Mucosa of rectum (tissue), 2 donors: Measurements from ENCODE around the gene MSH2.
"Not testable (repeated sequence)": the region's sequence is repeated elsewhere in the genome, so short reads cannot be mapped to it uniquely, and the experiment has no call there.

Source experiments
- H3K27ac ChIP-seq, 2 donors: one replicate each; pipeline ENCODE4 v1.7.0; 2013; ENCODE audit warnings: inconsistent platforms in 2 of 2, low read depth in 2 of 2, low read length in 2 of 2
- H3K27me3 ChIP-seq, 2 donors: one replicate each; pipeline ENCODE4 v1.7.0; 2013; ENCODE audit warnings: low read length in 2 of 2; ENCODE audit not compliant: control insufficient read depth in 2 of 2, insufficient read depth in 2 of 2
- H3K36me3 ChIP-seq, 2 donors: one replicate each; pipeline ENCODE4 v1.7.0; 2013; ENCODE audit warnings: low read length in 2 of 2; ENCODE audit not compliant: control insufficient read depth in 2 of 2, insufficient read depth in 2 of 2
- H3K4me1 ChIP-seq, 2 donors: one replicate each; pipeline ENCODE4 v1.7.0; 2013; ENCODE audit warnings: low read length in 2 of 2, mild to moderate bottlenecking in 1 of 2; ENCODE audit not compliant: control insufficient read depth in 2 of 2, insufficient read depth in 2 of 2
- H3K4me3 ChIP-seq, 2 donors: one replicate each; pipeline ENCODE4 v1.7.0; 2013; ENCODE audit warnings: low read length in 2 of 2
- H3K9ac ChIP-seq, 2 donors: one replicate each; pipeline ENCODE4 v1.7.0; 2013; ENCODE audit warnings: low read length in 2 of 2, low read depth in 1 of 2, mild to moderate bottlenecking in 1 of 2
- H3K9me3 ChIP-seq, 2 donors: one replicate each; pipeline ENCODE4 v1.7.0; 2013; ENCODE audit warnings: low read length in 2 of 2; ENCODE audit not compliant: control insufficient read depth in 2 of 2
- donor health status: healthy.
- donor health status: Normal muscosa, but diverticular disease.

Gene MSH2

DNA sequence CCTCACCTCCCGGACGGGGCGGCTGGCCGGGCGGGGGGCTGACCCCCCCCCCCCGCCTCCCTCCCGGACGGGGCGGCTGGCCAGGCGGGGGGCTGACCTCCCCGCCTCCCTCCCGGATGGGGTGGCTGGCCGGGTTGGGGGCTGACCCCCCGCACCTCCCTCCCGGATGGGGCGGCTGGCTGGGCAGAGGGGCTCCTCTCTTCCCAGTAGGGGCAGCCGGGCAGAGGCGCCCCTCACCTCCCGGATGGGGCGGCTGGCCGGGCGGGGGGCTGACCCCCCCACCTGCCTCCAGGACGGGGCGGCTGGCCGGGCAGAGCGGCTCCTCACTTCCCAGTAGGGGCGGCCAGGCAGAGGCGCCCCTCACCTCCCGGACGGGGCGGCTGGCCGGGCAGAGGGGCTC, 30.1 kb downstream of the MSH2 start:
- peaks cover 9 to 13% of the 10 kb centered on the region in 2 donors for H3K36me3 ChIP-seq
- not testable (repeated sequence) for H3K27me3 ChIP-seq, H3K4me3 ChIP-seq, H3K4me1 ChIP-seq, H3K9me3 ChIP-seq, H3K27ac ChIP-seq, H3K9ac ChIP-seq

- H3K4me1 ChIP-seq, H3K4me3 ChIP-seq, H3K27me3 ChIP-seq, H3K9me3 ChIP-seq, H3K9ac ChIP-seq, H3K27ac ChIP-seq: not testable (repeated sequence)
- H3K36me3 ChIP-seq = peaks cover 9 to 13% of the 10 kb centered on the region in 2 donors
Measured at GRCh38 chr2:47433445-47433844, 30.5 kb downstream of the MSH2 start.

DNA sequence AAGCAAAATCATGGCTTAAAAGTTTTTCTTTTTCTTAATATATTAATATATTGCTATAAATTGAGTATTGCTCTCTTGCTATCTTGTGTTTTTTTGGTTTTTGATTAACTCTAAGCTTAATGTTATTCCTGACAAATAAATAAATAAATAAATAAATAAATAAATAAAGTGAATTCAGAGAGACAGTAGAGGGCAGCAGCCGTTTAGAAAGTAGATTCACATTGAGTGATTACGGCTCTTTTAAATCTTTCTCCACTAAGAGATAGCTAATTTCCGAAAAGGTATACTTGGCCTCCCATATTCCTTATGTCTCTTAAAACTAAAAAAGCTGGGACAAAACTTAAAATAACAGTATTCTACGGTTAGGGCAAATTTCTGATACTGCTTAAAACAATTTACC, 34.3 kb downstream of the MSH2 start:
- Histone ChIP-seq H3K36me3 (peaks cover 0 to 2% of the 10 kb centered on the region in 2 donors), H3K9me3 (no peaks in the 10 kb centered on the region), H3K9ac (no peak overlapping the region), H3K4me3 (no peak overlapping the region), H3K27ac (no peak overlapping the region), H3K4me1 (no peaks in the 10 kb centered on the region), H3K27me3 (no peaks in the 10 kb centered on the region)

GRCh38 chr2:47438106-47438505, 35.1 kb downstream of the MSH2 start:
- no peaks in the 10 kb centered on the region for H3K9me3 ChIP-seq
- no peaks in the 10 kb centered on the region for H3K27me3 ChIP-seq
- no peak overlapping the region for H3K4me3 ChIP-seq
- no peaks in the 10 kb centered on the region for H3K4me1 ChIP-seq
- H3K36me3 ChIP-seq = peaks cover 0 to 2% of the 10 kb centered on the region in 2 donors
- no peak overlapping the region for H3K9ac ChIP-seq
- no peak overlapping the region for H3K27ac ChIP-seq

DNA sequence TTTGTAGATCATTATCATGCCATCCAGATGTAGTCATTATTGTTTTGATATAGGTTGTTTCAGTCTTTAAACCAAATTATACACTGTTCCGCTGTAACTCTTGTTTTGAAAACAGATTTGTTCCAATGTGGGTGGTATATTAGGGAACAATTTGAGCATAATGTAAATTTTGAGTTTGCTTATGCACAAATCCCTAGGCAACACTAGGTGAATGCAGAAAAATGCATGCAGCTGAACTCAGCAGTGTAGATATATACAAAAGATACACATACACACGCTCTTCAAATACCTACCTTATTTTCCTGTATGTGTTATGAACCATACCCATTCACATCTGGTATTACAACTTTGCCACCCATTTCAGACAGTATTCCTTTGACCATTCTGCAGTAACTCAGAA, 35.8 kb downstream of the MSH2 start:
- Histone ChIP-seq H3K9me3 (no peaks in the 10 kb centered on the region), H3K36me3 (peaks cover 0 to 2% of the 10 kb centered on the region in 2 donors), H3K27ac (no peak overlapping the region), H3K4me1 (no peaks in the 10 kb centered on the region), H3K27me3 (no peaks in the 10 kb centered on the region), H3K9ac (no peak overlapping the region), H3K4me3 (no peak overlapping the region)

GRCh38 chr2:47451790-47452189, 48.8 kb downstream of the MSH2 start:
- H3K4me1 ChIP-seq = no peaks in the 10 kb centered on the region
- peaks cover 0 to 5% of the 10 kb centered on the region in 2 donors for H3K36me3 ChIP-seq
- H3K9me3 ChIP-seq = no peaks in the 10 kb centered on the region
- H3K9ac ChIP-seq = no peak overlapping the region
- no peak overlapping the region for H3K4me3 ChIP-seq
- H3K27me3 ChIP-seq = no peaks in the 10 kb centered on the region
- H3K27ac ChIP-seq = no peak overlapping the region

DNA sequence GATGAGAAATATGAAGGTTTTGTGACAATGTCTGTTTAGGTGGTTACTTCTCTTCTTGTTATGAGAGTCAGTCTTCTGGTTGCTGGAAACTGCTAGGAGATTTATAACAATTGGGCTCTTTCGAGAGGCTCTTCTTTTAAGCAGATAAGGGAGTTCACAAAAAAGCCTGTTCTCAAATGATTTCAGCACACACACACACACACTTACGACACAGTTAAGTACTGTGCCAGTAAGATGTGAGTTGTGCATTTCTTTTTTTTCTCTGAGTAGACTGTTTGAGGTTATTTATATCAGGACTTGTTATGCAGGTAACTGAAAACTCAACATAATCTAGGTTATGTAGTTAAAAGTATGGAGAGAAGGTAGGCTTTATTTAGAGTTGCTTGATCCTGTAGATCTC, 49.8 kb downstream of the MSH2 start:
- H3K27me3 ChIP-seq = no peaks in the 10 kb centered on the region
- no peak overlapping the region for H3K9ac ChIP-seq
- no peak overlapping the region for H3K4me3 ChIP-seq
- peaks cover 0 to 5% of the 10 kb centered on the region in 2 donors for H3K36me3 ChIP-seq
- no peak overlapping the region for H3K27ac ChIP-seq
- H3K9me3 ChIP-seq = no peaks in the 10 kb centered on the region
- no peaks in the 10 kb centered on the region for H3K4me1 ChIP-seq

DNA sequence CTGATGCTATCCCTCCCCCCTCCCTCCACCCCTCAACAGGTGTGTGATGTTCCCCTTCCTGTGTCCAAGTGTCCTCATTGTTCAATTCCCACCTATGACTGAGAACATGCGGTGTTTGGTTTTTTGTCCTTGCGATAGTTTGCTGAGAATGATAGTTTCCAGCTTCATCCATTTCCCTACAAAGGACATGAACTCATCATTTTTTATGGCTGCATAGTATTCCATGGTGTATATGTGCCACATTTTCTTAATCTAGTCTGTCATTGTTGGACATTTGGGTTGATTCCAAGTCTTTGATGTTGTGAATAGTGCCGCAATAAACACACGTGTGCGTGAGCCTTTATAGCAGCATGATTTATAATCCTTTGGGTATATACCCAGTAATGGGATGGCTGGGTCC, 51.9 kb downstream of the MSH2 start:
- not testable (repeated sequence) for H3K36me3 ChIP-seq, H3K4me3 ChIP-seq, H3K9me3 ChIP-seq, H3K27me3 ChIP-seq, H3K9ac ChIP-seq, H3K4me1 ChIP-seq, H3K27ac ChIP-seq

DNA sequence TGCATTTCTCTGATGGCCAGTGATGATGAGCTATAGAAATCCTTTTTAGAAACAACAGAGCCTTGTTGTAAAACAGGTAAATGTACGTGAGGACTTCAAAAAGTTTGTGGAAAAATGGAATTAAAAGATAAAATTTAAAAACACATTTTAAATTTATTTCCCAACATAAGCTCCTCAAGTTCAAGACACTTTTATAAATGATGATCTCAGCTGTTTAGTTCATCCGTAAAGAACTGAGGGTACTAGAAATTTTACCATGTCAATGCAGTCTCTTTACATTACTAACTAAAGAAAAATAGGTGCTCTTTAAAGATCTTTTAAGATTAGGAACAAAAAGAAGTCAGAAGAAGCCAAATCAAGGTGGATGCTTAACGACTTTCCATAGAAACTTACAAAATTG, 52.5 kb downstream of the MSH2 start:
- Histone ChIP-seq H3K9ac (no peak overlapping the region), H3K4me1 (no peaks in the 10 kb centered on the region), H3K36me3 (peaks cover 0 to 2% of the 10 kb centered on the region in 2 donors), H3K27ac (no peak overlapping the region), H3K27me3 (no peaks in the 10 kb centered on the region), H3K4me3 (no peak overlapping the region), H3K9me3 (no peaks in the 10 kb centered on the region)

- Histone ChIP-seq H3K4me1 (no peaks in the 10 kb centered on the region), H3K9me3 (no peaks in the 10 kb centered on the region), H3K36me3 (peaks cover 0 to 2% of the 10 kb centered on the region in 2 donors), H3K27ac (no peak overlapping the region), H3K27me3 (no peaks in the 10 kb centered on the region), H3K9ac (no peak overlapping the region), H3K4me3 (no peak overlapping the region)
Measured at GRCh38 chr2:47456851-47457250, 53.9 kb downstream of the MSH2 start.

DNA sequence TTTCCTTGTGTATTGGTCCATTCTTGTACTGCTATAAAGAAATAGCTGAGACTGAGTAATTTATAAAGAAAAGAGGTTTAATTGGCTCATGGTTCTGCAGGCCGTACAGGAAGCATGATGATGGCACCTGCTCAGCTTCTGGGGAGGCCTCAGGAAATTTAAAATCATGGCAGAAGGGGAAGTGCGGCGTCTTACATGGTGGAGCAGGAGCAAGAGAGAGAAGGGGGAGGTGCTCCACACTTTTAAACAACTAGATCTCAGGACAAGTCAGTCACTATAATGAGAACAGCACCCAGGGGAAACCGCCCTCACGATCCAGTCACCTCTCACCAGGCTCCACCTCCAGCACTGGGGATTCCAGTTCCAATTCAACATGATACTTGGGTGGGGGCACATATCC, 54.3 kb downstream of the MSH2 start:
- no peaks in the 10 kb centered on the region for H3K27me3 ChIP-seq
- H3K9ac ChIP-seq = no peak overlapping the region
- H3K27ac ChIP-seq = no peak overlapping the region
- H3K4me1 ChIP-seq = no peaks in the 10 kb centered on the region
- no peak overlapping the region for H3K4me3 ChIP-seq
- H3K36me3 ChIP-seq = peaks cover 0 to 2% of the 10 kb centered on the region in 2 donors
- H3K9me3 ChIP-seq = no peaks in the 10 kb centered on the region
